CD4-positive, alpha-beta memory T cell (primary cell): ENCODE measurements around the gene SYNPO2. TPM values are rescaled to one million over a fixed set of nuclear protein-coding genes. Genes with fewer than 3 reads are reported as not detected.
"Not testable (repeated sequence)": the region's sequence is repeated elsewhere in the genome, so short reads cannot be mapped to it uniquely, and the experiment has no call there.

Experiments used
- CTCF ChIA-PET: fragments of 350-600 bp; sonication (Branson Sonifier 250); formaldehyde crosslinking; loops from one replicate; lab custom pipeline; 2021; ENCODE audit warnings: inconsistent platforms; ENCODE audit not compliant: partially characterized antibody; lab: Charles Lee
- POLR2A ChIA-PET: fragments of 350-600 bp; sonication (Branson Sonifier 250); formaldehyde crosslinking; loops from one replicate; lab custom pipeline; 2021; ENCODE audit not compliant: partially characterized antibody; lab: Charles Lee
- DNase-seq, 5 donors: peaks; one replicate each; pipeline versions ENCODE4 v3.0.0 to v3.0.0-alpha.2; 2020 to 2022; ENCODE audit warnings: mixed read lengths in 1 of 5
- H3K27ac ChIP-seq: one replicate; pipeline ENCODE4 v1.7.0; 2013; ENCODE audit warnings: low read depth, low read length
- H3K27me3 ChIP-seq: 2 replicates; pipeline ENCODE4 v1.7.0; 2013; ENCODE audit warnings: mild to moderate bottlenecking, low read length, moderate library complexity; ENCODE audit not compliant: insufficient read depth
- H3K36me3 ChIP-seq: 2 replicates; pipeline ENCODE4 v1.7.0; 2013; ENCODE audit warnings: mild to moderate bottlenecking, low read length, moderate library complexity; ENCODE audit not compliant: insufficient read depth
- H3K4me1 ChIP-seq: 2 replicates; pipeline ENCODE4 v1.7.0; 2013; ENCODE audit warnings: mild to moderate bottlenecking, low read length, moderate library complexity; ENCODE audit not compliant: insufficient read depth
- H3K4me3 ChIP-seq, 2 donors: one replicate each; pipeline ENCODE4 v1.7.0; 2013; ENCODE audit warnings: low read length in 2 of 2, mild to moderate bottlenecking in 1 of 2
- H3K9me3 ChIP-seq, 2 donors: one replicate each; pipeline ENCODE4 v1.7.0; 2013; ENCODE audit warnings: low read length in 2 of 2, control low read depth in 1 of 2; ENCODE audit not compliant: control insufficient read depth in 1 of 2
- H3K27ac Mint-ChIP-seq, 7 donors: one replicate each; pipeline ENCODE4 v1.8.0; 2020 to 2021; ENCODE audit warnings: mixed read lengths in 7 of 7, mild to moderate bottlenecking in 6 of 7, inconsistent platforms in 3 of 7, moderate library complexity in 3 of 7
- H3K27me3 Mint-ChIP-seq, 2 donors: one replicate each; pipeline ENCODE4 v1.8.0; 2020 to 2021; ENCODE audit warnings: mixed read lengths in 2 of 2
- H3K36me3 Mint-ChIP-seq, 2 donors: one replicate each; pipeline ENCODE4 v1.8.0; 2020 to 2021; ENCODE audit warnings: mixed read lengths in 2 of 2, inconsistent platforms in 1 of 2, mild to moderate bottlenecking in 1 of 2
- H3K4me1 Mint-ChIP-seq, 4 donors: one replicate each; pipeline ENCODE4 v1.8.0; 2020 to 2021; ENCODE audit warnings: mixed read lengths in 4 of 4, mild to moderate bottlenecking in 1 of 4
- H3K4me3 Mint-ChIP-seq, 8 donors: one replicate each; pipeline ENCODE4 v1.8.0; 2020 to 2021; ENCODE audit warnings: mixed read lengths in 8 of 8, mild to moderate bottlenecking in 7 of 8, moderate library complexity in 6 of 8, inconsistent platforms in 3 of 8
- H3K9me3 Mint-ChIP-seq, 8 donors: one replicate each; pipeline ENCODE4 v1.8.0; 2020 to 2021; ENCODE audit warnings: mixed read lengths in 8 of 8, mild to moderate bottlenecking in 5 of 8, inconsistent platforms in 3 of 8, moderate library complexity in 1 of 8
- intact Hi-C: fragments of 100-400 bp; cut with micrococcal nuclease; formaldehyde crosslinking; loops from one replicate; pipeline ENCODE4 v1.15.1; 2023
- polyA plus RNA-seq, 2 donors: library from polyadenylated mRNA; unstranded; fragments of 300-500 nt; fragmentation: Illumina TruSeq; gene quantifications; one replicate each; pipeline ENCODE4 v1.2.3, GENCODE V29; 2021
- total RNA-seq, 2 experiments: library from RNA; stranded (reverse); gene quantifications; one replicate each; pipeline ENCODE4 v1.2.3, GENCODE V29; 2021

Gene SYNPO2
- total and polyA plus RNA-seq, 4 experiments from 2014 or later, result 0.04 to 1.4 (median 0.84) TPM

GRCh38 chr4:118969359-118969758, 80.7 kb downstream of the SYNPO2 start:
- Mint-ChIP-seq H3K4me3 (no peak overlapping the region), H3K36me3 (no peaks in the 10 kb centered on the region), H3K4me1 (peaks cover 6 to 9% (median 7%) of the 10 kb centered on the region in 4 donors), H3K27ac (no peak overlapping the region), H3K9me3 (peaks cover 0 to 1% (median 0%) of the 10 kb centered on the region in 8 donors), H3K27me3 (no peaks in the 10 kb centered on the region)
- Histone ChIP-seq H3K27me3 (no peaks in the 10 kb centered on the region), H3K9me3 (no peaks in the 10 kb centered on the region), H3K4me1 (peaks cover 8% of the 10 kb centered on the region), H3K4me3 (no peak overlapping the region), H3K27ac (no peak overlapping the region), H3K36me3 (no peaks in the 10 kb centered on the region)
- ChIA-PET POLR2A (no interaction called here), CTCF (no interaction called here)
- intact Hi-C loops, result no loop called here
- DNase-seq, result no peak

DNA sequence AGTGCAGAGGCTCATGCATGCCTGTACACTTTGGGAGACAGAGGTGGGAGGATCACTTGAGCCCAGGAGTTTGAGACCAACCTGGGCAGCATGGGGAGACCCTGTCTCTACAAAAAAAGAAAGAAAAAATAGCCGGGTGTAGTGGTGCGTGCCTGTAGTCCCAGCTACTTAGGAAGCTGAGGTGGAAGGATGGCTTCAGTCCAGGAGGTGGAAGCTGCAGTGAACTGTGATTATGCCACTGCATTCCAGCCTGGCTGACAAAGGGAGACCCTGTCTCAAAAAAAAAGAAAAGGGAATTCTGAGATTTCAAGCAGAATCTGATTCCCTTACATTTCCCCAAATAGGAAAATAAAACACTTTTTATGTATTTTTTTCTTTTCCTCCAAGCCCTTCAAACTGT, 83.5 kb downstream of the SYNPO2 start:
- ChIA-PET POLR2A (no interaction called here), CTCF (interaction anchor here (3.3 kb wide), 1 partner anchor 10 kb away, joined by 9 read pairs; no protein-coding TSS in a partner anchor)
- H3K27ac Mint-ChIP-seq, result no peak overlapping the region
- no peak for DNase-seq
- Histone ChIP-seq H3K4me1 (peaks cover 8% of the 10 kb centered on the region), H3K4me3 (no peak overlapping the region), H3K27me3 (no peaks in the 10 kb centered on the region), H3K27ac (no peak overlapping the region), H3K36me3 (no peaks in the 10 kb centered on the region), H3K9me3 (no peaks in the 10 kb centered on the region)
- intact Hi-C loops, result no loop called here
- peaks cover 0 to 2% (median 0%) of the 10 kb centered on the region in 8 donors for H3K9me3 Mint-ChIP-seq
- H3K4me3 Mint-ChIP-seq, result no peak overlapping the region
- H3K4me1 Mint-ChIP-seq, result peaks cover 4 to 9% (median 7%) of the 10 kb centered on the region in 4 donors
- H3K36me3 Mint-ChIP-seq, result no peaks in the 10 kb centered on the region
- H3K27me3 Mint-ChIP-seq, result peaks cover 0 to 3% of the 10 kb centered on the region in 2 donors

- Histone ChIP-seq H3K27me3 (no peaks in the 10 kb centered on the region), H3K4me1 (peaks cover 3% of the 10 kb centered on the region), H3K27ac (no peak overlapping the region), H3K36me3 (no peaks in the 10 kb centered on the region), H3K9me3 (no peaks in the 10 kb centered on the region), H3K4me3 (no peak overlapping the region)
- intact Hi-C loops, result no loop called here
- CTCF ChIA-PET, result interaction anchor here (0.6 to 3.3 kb wide), 2 partner anchors 9 to 1072 kb away, joined by 4 to 9 read pairs; no protein-coding TSS in a partner anchor
- no peak overlapping the region for H3K27ac Mint-ChIP-seq
- H3K36me3 Mint-ChIP-seq, result no peaks in the 10 kb centered on the region
- no peak overlapping the region for H3K4me3 Mint-ChIP-seq
- H3K9me3 Mint-ChIP-seq, result peaks cover 0 to 1% (median 0%) of the 10 kb centered on the region in 8 donors
- DNase-seq, result no peak
- POLR2A ChIA-PET, result no interaction called here
- peaks cover under 1 to 3% (median 1%) of the 10 kb centered on the region in 4 donors for H3K4me1 Mint-ChIP-seq
- peaks cover 0 to 3% of the 10 kb centered on the region in 2 donors for H3K27me3 Mint-ChIP-seq
Measured at GRCh38 chr4:118973295-118973694, 84.6 kb downstream of the SYNPO2 start.

DNA sequence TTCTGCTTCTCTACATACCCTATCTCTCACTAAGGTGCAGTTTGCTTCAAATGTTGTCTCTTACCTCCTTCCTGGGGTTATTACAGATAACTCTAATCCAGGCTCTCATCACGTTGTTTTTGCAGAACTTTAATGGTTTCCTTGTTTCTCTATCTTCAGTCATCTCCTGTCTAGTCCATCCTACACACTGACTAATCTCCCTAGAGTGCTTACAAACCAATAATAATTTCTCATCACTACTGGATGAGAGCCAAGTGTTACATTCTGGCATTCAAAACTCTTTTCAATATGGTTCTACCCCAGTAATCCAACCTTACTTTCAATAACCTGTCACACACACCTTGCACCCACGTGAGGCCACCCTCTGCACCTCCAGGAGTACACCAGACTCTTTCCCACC, 86.1 kb downstream of the SYNPO2 start:
- DNase-seq, result no peak
- no peak overlapping the region for H3K27ac Mint-ChIP-seq
- Histone ChIP-seq H3K27me3 (no peaks in the 10 kb centered on the region), H3K9me3 (no peaks in the 10 kb centered on the region), H3K27ac (no peak overlapping the region), H3K4me3 (no peak overlapping the region), H3K4me1 (no peaks in the 10 kb centered on the region), H3K36me3 (no peaks in the 10 kb centered on the region)
- POLR2A ChIA-PET, result no interaction called here
- peaks cover 0 to 3% (median 0%) of the 10 kb centered on the region in 8 donors for H3K9me3 Mint-ChIP-seq
- no peaks in the 10 kb centered on the region for H3K4me1 Mint-ChIP-seq
- intact Hi-C loops, result no loop called here
- no peaks in the 10 kb centered on the region for H3K36me3 Mint-ChIP-seq
- CTCF ChIA-PET, result interaction anchor here (0.9 to 3.3 kb wide), 3 partner anchors 8 to 653 kb away, joined by 3 to 9 read pairs (median 3); partner anchors contain the start of gene PDE5A
- no peak overlapping the region for H3K4me3 Mint-ChIP-seq
- H3K27me3 Mint-ChIP-seq, result peaks cover 0 to 3% of the 10 kb centered on the region in 2 donors

DNA sequence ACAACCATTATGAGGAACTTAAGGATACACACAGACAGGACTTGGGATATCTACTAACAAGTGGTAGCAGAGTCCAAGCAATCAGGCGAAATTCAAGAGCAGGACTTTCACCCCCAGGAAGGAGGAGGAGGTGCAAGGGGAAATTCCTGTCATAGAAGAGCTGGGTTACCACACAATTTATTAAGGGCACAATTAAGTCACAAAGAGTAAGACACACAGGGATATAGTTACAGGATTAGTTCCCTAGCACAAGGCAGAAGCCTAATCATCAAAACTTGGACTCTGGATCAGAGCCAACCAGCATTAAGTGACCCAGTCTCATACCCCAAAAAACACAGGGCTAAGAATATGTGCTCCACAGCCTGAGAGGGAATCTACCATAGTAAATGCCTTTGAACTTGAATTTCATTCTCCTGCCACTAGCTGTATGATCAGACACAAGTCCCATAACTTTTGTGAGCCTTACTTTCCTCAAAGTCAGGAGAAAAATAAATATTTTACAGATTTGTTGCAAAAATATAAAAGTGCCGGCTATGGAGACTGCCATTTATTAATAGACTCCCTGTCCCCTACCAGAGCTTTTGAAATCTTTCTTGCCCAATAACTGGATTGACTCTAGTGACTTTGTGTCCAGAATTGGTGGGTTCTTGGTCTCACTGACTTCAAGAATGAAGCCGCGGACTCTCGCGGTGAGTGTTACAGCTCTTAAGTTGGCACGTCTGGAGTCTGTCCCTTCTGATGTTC, 87.0 kb downstream of the SYNPO2 start:
- Histone ChIP-seq H3K27me3 (no peaks in the 10 kb centered on the region), H3K4me1 (no peaks in the 10 kb centered on the region), H3K4me3 (no peak overlapping the region), H3K9me3 (no peaks in the 10 kb centered on the region), H3K36me3 (no peaks in the 10 kb centered on the region), H3K27ac (no peak overlapping the region)
- no peaks in the 10 kb centered on the region for H3K36me3 Mint-ChIP-seq
- H3K27me3 Mint-ChIP-seq, result peaks cover 0 to 3% of the 10 kb centered on the region in 2 donors
- ChIA-PET CTCF (interaction anchor here (0.9 to 3.3 kb wide), 3 partner anchors 7 to 653 kb away, joined by 3 to 9 read pairs (median 3); partner anchors contain the start of gene PDE5A), POLR2A (no interaction called here)
- no peak for DNase-seq
- H3K4me1 Mint-ChIP-seq, result no peaks in the 10 kb centered on the region
- peaks cover 0 to 3% (median 0%) of the 10 kb centered on the region in 8 donors for H3K9me3 Mint-ChIP-seq
- no peak overlapping the region for H3K4me3 Mint-ChIP-seq
- intact Hi-C loops, result no loop called here
- no peak overlapping the region for H3K27ac Mint-ChIP-seq

GRCh38 chr4:118976193-118976560, 87.5 kb downstream of the SYNPO2 start:
- intact Hi-C loops, H3K4me1 Mint-ChIP-seq, H3K36me3 Mint-ChIP-seq, H3K27me3 ChIP-seq, H3K4me3 ChIP-seq, H3K9me3 Mint-ChIP-seq, POLR2A ChIA-PET, H3K9me3 ChIP-seq, H3K27ac ChIP-seq, H3K4me3 Mint-ChIP-seq, H3K27ac Mint-ChIP-seq, CTCF ChIA-PET, H3K4me1 ChIP-seq, DNase-seq, H3K36me3 ChIP-seq, H3K27me3 Mint-ChIP-seq: not testable (repeated sequence)

GRCh38 chr4:118977100-118977499, 88.4 kb downstream of the SYNPO2 start:
- H3K36me3 ChIP-seq, H3K4me3 ChIP-seq, CTCF ChIA-PET, H3K27ac Mint-ChIP-seq, H3K4me1 ChIP-seq, H3K36me3 Mint-ChIP-seq, H3K27me3 Mint-ChIP-seq, H3K9me3 ChIP-seq, H3K4me1 Mint-ChIP-seq, H3K4me3 Mint-ChIP-seq, DNase-seq, POLR2A ChIA-PET, H3K27ac ChIP-seq, H3K9me3 Mint-ChIP-seq, H3K27me3 ChIP-seq, intact Hi-C loops: not testable (repeated sequence)
